A673 (cell line): ENCODE results near the gene NOS1AP. TPM values are rescaled to one million over a fixed set of nuclear protein-coding genes. Genes with fewer than 3 reads are reported as not detected.

Source experiments
- BruUV-seq: library from RNA; stranded (reverse); fragments of 400-500 nt; replicated peaks from 2 replicates; lab custom pipeline; 2021; lab: Mats Ljungman, UMichigan
- CTCF ChIA-PET: fragments of 300-600 bp; sonication (Branson Sonifier 250); formaldehyde crosslinking; loops from one replicate; lab custom pipeline; 2022; ENCODE audit warnings: antibody characterized with exemption; lab: Charles Lee
- POLR2A ChIA-PET: fragments of 300-600 bp; sonication (Branson Sonifier 250); formaldehyde crosslinking; loops from one replicate; lab custom pipeline; 2022; ENCODE audit warnings: antibody characterized with exemption; ENCODE audit not compliant: low non-redundant PET; lab: Charles Lee
- DNase-seq: peaks from one replicate; pipeline ENCODE4 v3.0.0-alpha.2; 2015; ENCODE audit warnings: low spot score
- H3K27ac ChIP-seq: fragments of 200-600 bp; sonication (generic); 2 replicates; pipeline ENCODE4 v1.5.1; 2016; ENCODE audit warnings: mixed run types, low read depth, mild to moderate bottlenecking, mixed read lengths, antibody characterized with exemption, low read length; ENCODE audit not compliant: poor library complexity, severe bottlenecking
- H3K27me3 ChIP-seq: fragments of 200-600 bp; sonication (generic); replicated peaks from 2 replicates; pipeline ENCODE4 v1.6.1; 2017; ENCODE audit warnings: mixed run types, low read depth, mild to moderate bottlenecking, mixed read lengths, antibody characterized with exemption, low read length; ENCODE audit not compliant: insufficient read depth, poor library complexity
- H3K36me3 ChIP-seq: fragments of 200-600 bp; sonication (generic); 2 replicates; pipeline ENCODE4 v1.6.1; 2016; ENCODE audit warnings: mixed run types, mild to moderate bottlenecking, mixed read lengths, antibody characterized with exemption, low read length; ENCODE audit not compliant: insufficient read depth, poor library complexity, severe bottlenecking
- H3K4me1 ChIP-seq: fragments of 200-600 bp; sonication (generic); 2 replicates; pipeline ENCODE4 v1.6.1; 2017; ENCODE audit warnings: mixed run types, mild to moderate bottlenecking, mixed read lengths, antibody characterized with exemption, low read length; ENCODE audit not compliant: insufficient read depth, poor library complexity, severe bottlenecking
- H3K4me3 ChIP-seq: fragments of 200-600 bp; sonication (generic); 2 replicates; pipeline ENCODE4 v1.5.1; 2016; ENCODE audit warnings: low read depth, mixed run types, mild to moderate bottlenecking, mixed read lengths, low read length; ENCODE audit not compliant: poor library complexity, severe bottlenecking
- H3K9me3 ChIP-seq: fragments of 200-600 bp; sonication (generic); 2 replicates; pipeline ENCODE4 v1.6.1; 2016; ENCODE audit warnings: mixed run types, low read depth, mild to moderate bottlenecking, mixed read lengths, antibody characterized with exemption, low read length; ENCODE audit not compliant: poor library complexity, severe bottlenecking
- EZH2 ChIP-seq: fragments of 200-600 bp; sonication (generic); IDR thresholded peaks from 2 replicates; pipeline ENCODE4 v1.6.1; 2017; ENCODE audit warnings: borderline replicate concordance, low read depth, mild to moderate bottlenecking, mixed read lengths, antibody characterized with exemption, low read length; ENCODE audit not compliant: poor library complexity, severe bottlenecking
- intact Hi-C: fragments of 100-400 bp; cut with micrococcal nuclease; formaldehyde crosslinking; loops from one replicate; pipeline ENCODE4 v1.10.0; 2022; ENCODE audit not compliant: unreplicated experiment
- total RNA-seq: library from RNA; stranded (reverse); gene quantifications from 2 replicates; pipeline ENCODE4 v1.2.3, GENCODE V29; 2021
- TF ChIP-seq, protein P1 (sequence below): fragments of 300-800, 200-600 bp; sonication (generic); conservative IDR thresholded peaks from 2 replicates; pipeline ENCODE4 v1.5.1; 2017; ENCODE audit warnings: low read depth, mild to moderate bottlenecking, antibody characterized with exemption, low read length, moderate library complexity, mixed read lengths

NOS1AP gene
- total RNA-seq, 1 experiment from 2014 or later: 28.0 TPM

DNA sequence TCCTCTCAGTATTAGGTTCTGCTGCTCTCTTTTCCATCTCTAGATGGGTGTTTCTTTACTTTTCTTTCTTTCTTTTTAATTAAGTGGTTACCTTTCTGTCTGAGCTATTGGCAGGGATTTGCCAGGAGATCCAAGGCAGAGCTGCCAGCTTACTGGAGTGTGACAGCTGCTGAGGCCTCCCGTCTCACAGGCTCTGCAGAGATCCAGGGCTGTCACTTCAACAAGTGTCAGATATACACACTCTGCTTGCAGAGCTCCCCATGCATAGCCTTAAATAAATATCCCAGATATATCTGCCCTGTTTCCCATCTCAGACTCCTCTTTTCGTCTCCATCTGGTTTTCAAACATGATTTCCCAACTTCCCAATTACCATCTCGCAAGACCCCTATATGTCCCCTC is 124.3 kb downstream of the NOS1AP start:
- H3K4me1 ChIP-seq: peaks cover 31% of the 10 kb centered on the region
- H3K36me3 ChIP-seq: no peaks in the 10 kb centered on the region
- TF ChIP-seq, protein P1, sequence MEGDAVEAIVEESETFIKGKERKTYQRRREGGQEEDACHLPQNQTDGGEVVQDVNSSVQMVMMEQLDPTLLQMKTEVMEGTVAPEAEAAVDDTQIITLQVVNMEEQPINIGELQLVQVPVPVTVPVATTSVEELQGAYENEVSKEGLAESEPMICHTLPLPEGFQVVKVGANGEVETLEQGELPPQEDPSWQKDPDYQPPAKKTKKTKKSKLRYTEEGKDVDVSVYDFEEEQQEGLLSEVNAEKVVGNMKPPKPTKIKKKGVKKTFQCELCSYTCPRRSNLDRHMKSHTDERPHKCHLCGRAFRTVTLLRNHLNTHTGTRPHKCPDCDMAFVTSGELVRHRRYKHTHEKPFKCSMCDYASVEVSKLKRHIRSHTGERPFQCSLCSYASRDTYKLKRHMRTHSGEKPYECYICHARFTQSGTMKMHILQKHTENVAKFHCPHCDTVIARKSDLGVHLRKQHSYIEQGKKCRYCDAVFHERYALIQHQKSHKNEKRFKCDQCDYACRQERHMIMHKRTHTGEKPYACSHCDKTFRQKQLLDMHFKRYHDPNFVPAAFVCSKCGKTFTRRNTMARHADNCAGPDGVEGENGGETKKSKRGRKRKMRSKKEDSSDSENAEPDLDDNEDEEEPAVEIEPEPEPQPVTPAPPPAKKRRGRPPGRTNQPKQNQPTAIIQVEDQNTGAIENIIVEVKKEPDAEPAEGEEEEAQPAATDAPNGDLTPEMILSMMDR: no peak
- TF ChIP-seq EZH2: no peak
- no peaks in the 10 kb centered on the region for H3K9me3 ChIP-seq
- POLR2A ChIA-PET: no interaction called here
- intact Hi-C loops: no loop called here
- no TSS peak for BruUV-seq
- CTCF ChIA-PET: no interaction called here
- no peak overlapping the region for H3K27ac ChIP-seq
- H3K4me3 ChIP-seq: no peak overlapping the region
- H3K27me3 ChIP-seq: no peaks in the 10 kb centered on the region
- no peak for DNase-seq

DNA sequence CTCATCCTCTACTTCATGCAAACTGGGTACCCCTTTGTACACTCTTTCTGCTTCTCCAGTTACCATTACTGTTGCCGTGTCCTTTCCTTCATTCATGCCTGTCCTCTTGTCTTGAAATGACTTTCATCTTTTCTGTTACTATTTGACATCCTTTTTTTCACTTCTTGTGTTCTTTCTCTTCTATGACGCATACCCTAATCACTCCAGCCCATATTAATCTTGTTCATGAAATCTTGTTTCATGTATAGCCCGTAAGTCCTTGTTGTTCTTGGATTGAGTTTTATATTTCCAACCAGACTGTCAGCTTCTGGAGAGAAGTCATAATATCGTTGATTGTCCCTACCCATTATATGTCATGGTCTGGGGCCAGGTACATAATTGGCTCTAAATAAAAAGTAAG is 126.1 kb downstream of the NOS1AP start:
- Histone ChIP-seq H3K27me3 (no peaks in the 10 kb centered on the region), H3K27ac (no peak overlapping the region), H3K4me3 (no peak overlapping the region), H3K4me1 (peaks cover 30% of the 10 kb centered on the region), H3K9me3 (no peaks in the 10 kb centered on the region), H3K36me3 (no peaks in the 10 kb centered on the region)
- DNase-seq: no peak
- TF ChIP-seq, protein P1: no peak
- no peak for TF ChIP-seq EZH2
- intact Hi-C loops: no loop called here
- BruUV-seq: no TSS peak
- CTCF ChIA-PET: no interaction called here
- POLR2A ChIA-PET: interaction anchor here (0.6 kb wide), 1 partner anchor 51 kb away, joined by 3 read pairs; no protein-coding TSS in a partner anchor

GRCh38 chr1:162196387-162196786 is 126.9 kb downstream of the NOS1AP start:
- intact Hi-C loops: no loop called here
- ChIA-PET POLR2A (no interaction called here), CTCF (no interaction called here)
- no TSS peak for BruUV-seq
- no peak for DNase-seq
- H3K27me3 ChIP-seq: no peaks in the 10 kb centered on the region
- no peak overlapping the region for H3K27ac ChIP-seq
- H3K4me1 ChIP-seq: peaks cover 22% of the 10 kb centered on the region
- no peak overlapping the region for H3K4me3 ChIP-seq
- H3K9me3 ChIP-seq: no peaks in the 10 kb centered on the region
- TF ChIP-seq EZH2: no peak
- TF ChIP-seq, protein P1: no peak
- no peaks in the 10 kb centered on the region for H3K36me3 ChIP-seq
